Activated naive CD8-positive, alpha-beta T cell treated with anti-CD3 and anti-CD28 coated beads, Interleukin-2, amount 50 U/mL, for 16 hours (primary cell): ENCODE measurements around the gene NBPF10.
"Not testable (repeated sequence)": the region's sequence is repeated elsewhere in the genome, so short reads cannot be mapped to it uniquely, and the experiment has no call there.

ENCODE experiments used
- DNase-seq: peaks from one replicate; pipeline ENCODE4 v3.0.0-alpha.2; 2020; ENCODE audit warnings: low read depth, low spot score

The NBPF10 gene, protein sequence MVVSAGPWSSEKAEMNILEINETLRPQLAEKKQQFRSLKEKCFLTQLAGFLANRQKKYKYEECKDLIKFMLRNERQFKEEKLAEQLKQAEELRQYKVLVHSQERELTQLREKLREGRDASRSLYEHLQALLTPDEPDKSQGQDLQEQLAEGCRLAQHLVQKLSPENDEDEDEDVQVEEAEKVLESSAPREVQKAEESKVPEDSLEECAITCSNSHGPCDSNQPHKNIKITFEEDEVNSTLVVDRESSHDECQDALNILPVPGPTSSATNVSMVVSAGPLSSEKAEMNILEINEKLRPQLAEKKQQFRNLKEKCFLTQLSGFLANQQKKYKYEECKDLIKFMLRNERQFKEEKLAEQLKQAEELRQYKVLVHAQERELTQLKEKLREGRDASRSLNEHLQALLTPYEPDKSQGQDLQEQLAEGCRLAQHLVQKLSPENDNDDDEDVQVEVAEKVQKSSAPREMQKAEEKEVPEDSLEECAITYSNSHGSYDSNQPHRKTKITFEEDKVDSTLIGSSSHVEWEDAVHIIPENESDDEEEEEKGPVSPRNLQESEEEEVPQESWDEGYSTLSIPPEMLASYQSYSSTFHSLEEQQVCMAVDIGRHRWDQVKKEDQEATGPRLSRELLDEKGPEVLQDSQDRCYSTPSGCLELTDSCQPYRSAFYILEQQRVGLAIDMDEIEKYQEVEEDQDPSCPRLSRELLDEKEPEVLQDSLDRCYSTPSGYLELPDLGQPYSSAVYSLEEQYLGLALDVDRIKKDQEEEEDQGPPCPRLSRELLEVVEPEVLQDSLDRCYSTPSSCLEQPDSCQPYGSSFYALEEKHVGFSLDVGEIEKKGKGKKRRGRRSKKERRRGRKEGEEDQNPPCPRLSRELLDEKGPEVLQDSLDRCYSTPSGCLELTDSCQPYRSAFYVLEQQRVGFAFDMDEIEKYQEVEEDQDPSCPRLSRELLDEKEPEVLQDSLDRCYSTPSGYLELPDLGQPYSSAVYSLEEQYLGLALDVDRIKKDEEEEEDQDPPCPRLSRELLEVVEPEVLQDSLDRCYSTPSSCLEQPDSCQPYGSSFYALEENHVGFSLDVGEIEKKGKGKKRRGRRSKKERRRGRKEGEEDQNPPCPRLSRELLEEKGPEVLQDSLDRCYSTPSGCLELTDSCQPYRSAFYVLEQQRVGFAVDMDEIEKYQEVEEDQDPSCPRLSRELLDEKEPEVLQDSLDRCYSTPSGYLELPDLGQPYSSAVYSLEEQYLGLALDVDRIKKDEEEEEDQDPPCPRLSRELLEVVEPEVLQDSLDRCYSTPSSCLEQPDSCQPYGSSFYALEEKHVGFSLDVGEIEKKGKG (N-terminal part only)

DNA sequence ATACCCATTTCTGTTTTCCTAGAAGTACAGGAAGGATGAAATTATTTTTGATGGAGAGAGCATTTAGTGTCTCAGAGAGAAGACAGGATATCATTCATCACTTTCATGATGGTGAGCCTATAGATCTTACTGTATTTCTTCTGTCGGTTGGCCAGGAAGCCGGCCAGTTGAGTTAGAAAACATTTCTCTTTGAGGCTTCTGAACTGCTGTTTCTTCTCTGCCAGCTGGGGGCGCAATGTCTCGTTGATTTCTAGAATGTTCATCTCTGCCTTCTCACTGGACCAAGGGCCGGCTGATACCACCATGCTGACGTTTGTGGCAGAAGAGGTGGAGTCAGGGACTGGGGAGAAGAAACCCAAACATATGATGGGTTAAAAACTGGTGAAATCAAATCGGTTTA lies at the start of gene NBPF10:
NBPF10 (minus strand) TSS at position 340 of the 400 bp plus-strand sequence; CDS start at position 305, 35 bp downstream.
- not testable (repeated sequence) for DNase-seq

DNA sequence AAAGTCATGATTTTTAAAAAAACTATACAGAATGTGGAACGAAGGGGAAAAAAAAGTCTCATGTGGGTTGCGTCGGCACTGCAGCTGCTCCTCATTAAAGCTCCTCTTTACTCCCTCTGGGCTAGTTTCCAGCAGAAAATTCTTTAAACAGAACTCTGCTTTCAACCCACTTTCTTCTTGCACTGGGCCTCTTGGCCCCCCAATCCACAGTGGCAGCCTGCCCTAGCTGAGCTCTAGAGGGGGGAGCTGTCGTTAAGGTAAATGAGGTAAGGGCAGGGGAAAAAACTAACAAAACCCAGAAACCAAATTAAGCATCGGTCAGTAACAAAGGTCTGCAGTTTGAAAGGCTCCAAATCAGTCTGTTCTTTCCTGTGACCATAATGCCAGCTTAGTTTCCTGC lies 29.9 kb upstream of the NBPF10 start:
- DNase-seq, result not testable (repeated sequence)

DNA sequence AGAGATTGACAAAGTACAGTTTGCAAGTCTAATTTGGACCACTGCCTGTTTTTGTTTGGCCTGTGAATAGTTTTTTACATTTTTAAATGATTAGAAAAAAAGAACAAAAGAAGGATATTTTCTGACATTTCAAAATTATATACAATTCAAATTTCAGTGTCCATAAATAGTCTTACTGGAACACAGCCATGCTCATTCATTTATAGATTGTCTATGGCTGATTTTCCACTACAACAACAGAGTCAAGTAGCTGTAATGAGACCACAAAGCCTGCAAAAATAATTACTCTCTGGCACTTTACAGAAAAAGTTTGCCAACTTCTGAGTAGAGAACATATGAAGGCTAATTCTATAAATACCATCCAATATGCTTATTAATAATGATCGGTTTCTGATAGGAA lies 23.1 kb upstream of the NBPF10 start:
- DNase-seq, result not testable (repeated sequence)

DNA sequence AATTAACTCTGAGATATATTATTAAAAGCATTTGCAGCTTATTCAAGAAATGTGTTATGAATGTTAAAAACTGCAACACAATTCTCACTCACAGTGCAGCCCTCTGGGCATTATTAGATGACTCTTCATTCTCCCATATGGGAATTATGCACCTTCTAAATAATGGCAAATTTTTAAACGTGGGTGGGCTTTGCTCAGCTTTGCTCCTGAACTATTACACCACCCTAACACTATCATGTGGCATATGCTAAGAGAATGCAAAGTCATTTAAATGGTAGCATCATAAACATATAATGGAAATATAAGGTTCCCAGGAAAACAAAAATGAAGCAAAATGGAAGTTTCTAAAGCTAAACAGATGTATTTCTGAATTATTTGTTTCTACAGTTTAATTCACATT lies 22.7 kb upstream of the NBPF10 start:
- not testable (repeated sequence) for DNase-seq
